Measurements from ENCODE around the gene NCAPG2.

NCAPG2 gene

DNA sequence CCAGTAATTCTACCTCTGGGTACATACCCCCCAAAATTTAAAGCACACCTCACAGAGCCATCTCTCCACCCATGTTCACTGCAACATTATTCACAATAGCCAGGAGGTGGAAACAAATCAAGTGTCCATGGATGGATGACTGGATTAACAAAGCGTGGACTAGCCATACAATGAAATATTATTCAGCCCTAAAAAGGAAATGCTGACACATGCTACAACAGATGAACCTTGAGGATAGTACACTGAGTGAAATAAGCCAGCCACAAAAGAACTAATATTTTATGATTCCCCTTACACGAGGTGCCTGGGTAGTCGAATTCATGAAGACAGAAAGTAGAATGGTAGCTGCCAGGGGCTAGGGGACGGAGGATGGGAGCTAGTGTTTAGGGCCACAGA is 85.9 kb downstream of the NCAPG2 start:
- Histone ChIP-seq H4K91ac (ENCODE audit: low read length) (no peak overlapping the region), H3K4me1 (ENCODE audit: control insufficient read depth, insufficient read depth, low read depth, low read length) (peaks cover 1% of the 10 kb centered on the region), H2AFZ (ENCODE audit: low read depth, low read length) (no peak overlapping the region), H3K23ac (ENCODE audit: low read length in 2 of 2) (no peak overlapping the region), H3K14ac (ENCODE audit: low read length in 2 of 2) (no peak overlapping the region), H2BK15ac (ENCODE audit: low read depth, poor library complexity, severe bottlenecking) (no peak overlapping the region), H3K18ac (ENCODE audit: low read depth in 1 of 2, low read length in 2 of 2) (no peak overlapping the region), H3K4me2 (ENCODE audit: low read length, poor library complexity, severe bottlenecking) (no peak overlapping the region), H2BK120ac (ENCODE audit: low read depth, low read length) (no peak overlapping the region), H3K4ac (ENCODE audit: low read depth in 1 of 2, low read length in 2 of 2) (no peak overlapping the region), H2AK5ac (ENCODE audit: low read length, severe bottlenecking) (no peak overlapping the region), H2BK12ac (ENCODE audit: low read length in 2 of 2) (no peak overlapping the region), H2BK5ac (ENCODE audit: low read depth, low read length, poor library complexity, severe bottlenecking) (no peak overlapping the region), H3K27me3 (ENCODE audit: control insufficient read depth in 1 of 2, insufficient read depth in 1 of 2, low read length in 2 of 2) (no peaks in the 10 kb centered on the region), H3K36me3 (ENCODE audit: control insufficient read depth in 1 of 2, insufficient read depth in 2 of 2, low read depth in 1 of 2, low read length in 2 of 2) (no peaks in the 10 kb centered on the region), H3K27ac (ENCODE audit: low read length, poor library complexity, severe bottlenecking) (no peak overlapping the region), H3K9me3 (ENCODE audit: control insufficient read depth, low read length) (no peaks in the 10 kb centered on the region), H4K8ac (ENCODE audit: low read length) (no peak overlapping the region), H3K9ac (ENCODE audit: low read length) (no peak overlapping the region), H3K4me3 (ENCODE audit: insufficient read depth in 1 of 2, low read depth in 1 of 2, low read length in 2 of 2) (no peak overlapping the region), H3K79me1 (replicated peaks; ENCODE audit: low read length, poor library complexity, severe bottlenecking) (peaks cover 3% of the 10 kb centered on the region)
- DNase-seq = no peak
- 98% methylated on average over 4 of the region's 4 CpGs for WGBS

DNA sequence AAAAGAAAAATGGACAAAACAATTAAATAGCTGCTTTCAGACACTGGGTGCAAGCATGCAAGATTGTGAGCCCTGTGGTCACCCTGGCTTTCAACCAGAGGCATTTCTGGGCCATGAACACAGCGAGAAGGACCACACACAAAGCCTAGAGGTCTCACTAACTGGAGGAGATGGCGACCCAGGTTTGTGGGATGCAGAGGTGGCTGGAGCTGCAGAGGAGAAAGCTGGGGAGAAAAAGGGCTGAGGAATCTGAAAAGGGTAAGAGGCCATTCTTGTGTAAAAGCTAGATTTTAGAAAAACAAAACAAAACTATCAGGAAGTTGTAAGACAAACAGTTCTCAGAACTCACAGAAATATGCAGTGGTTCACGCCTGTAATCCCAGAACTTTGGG is 86.9 kb downstream of the NCAPG2 start:
- Histone ChIP-seq H3K9ac (ENCODE audit: low read length) (no peak overlapping the region), H2BK120ac (ENCODE audit: low read depth, low read length) (no peak overlapping the region), H3K36me3 (ENCODE audit: control insufficient read depth in 1 of 2, insufficient read depth in 2 of 2, low read depth in 1 of 2, low read length in 2 of 2) (no peaks in the 10 kb centered on the region), H3K14ac (ENCODE audit: low read length in 2 of 2) (no peak overlapping the region), H4K91ac (ENCODE audit: low read length) (no peak overlapping the region), H3K4ac (ENCODE audit: low read depth in 1 of 2, low read length in 2 of 2) (no peak overlapping the region), H3K79me1 (replicated peaks; ENCODE audit: low read length, poor library complexity, severe bottlenecking) (peaks cover 3% of the 10 kb centered on the region), H3K27me3 (ENCODE audit: control insufficient read depth in 1 of 2, insufficient read depth in 1 of 2, low read length in 2 of 2) (no peaks in the 10 kb centered on the region), H3K9me3 (ENCODE audit: control insufficient read depth, low read length) (no peaks in the 10 kb centered on the region), H4K8ac (ENCODE audit: low read length) (no peak overlapping the region), H2BK5ac (ENCODE audit: low read depth, low read length, poor library complexity, severe bottlenecking) (no peak overlapping the region), H3K4me2 (ENCODE audit: low read length, poor library complexity, severe bottlenecking) (no peak overlapping the region), H3K4me1 (ENCODE audit: control insufficient read depth, insufficient read depth, low read depth, low read length) (peaks cover 1% of the 10 kb centered on the region), H2BK12ac (ENCODE audit: low read length in 2 of 2) (no peak overlapping the region), H3K23ac (ENCODE audit: low read length in 2 of 2) (no peak overlapping the region), H3K27ac (ENCODE audit: low read length, poor library complexity, severe bottlenecking) (no peak overlapping the region), H3K4me3 (ENCODE audit: insufficient read depth in 1 of 2, low read depth in 1 of 2, low read length in 2 of 2) (no peak overlapping the region), H2BK15ac (ENCODE audit: low read depth, poor library complexity, severe bottlenecking) (no peak overlapping the region), H3K18ac (ENCODE audit: low read depth in 1 of 2, low read length in 2 of 2) (no peak overlapping the region), H2AK5ac (ENCODE audit: low read length, severe bottlenecking) (no peak overlapping the region), H2AFZ (ENCODE audit: low read depth, low read length) (no peak overlapping the region)
- peak; percentile 12 for DNase-seq
- 90% methylated on average over 3 of the region's 3 CpGs for WGBS

DNA sequence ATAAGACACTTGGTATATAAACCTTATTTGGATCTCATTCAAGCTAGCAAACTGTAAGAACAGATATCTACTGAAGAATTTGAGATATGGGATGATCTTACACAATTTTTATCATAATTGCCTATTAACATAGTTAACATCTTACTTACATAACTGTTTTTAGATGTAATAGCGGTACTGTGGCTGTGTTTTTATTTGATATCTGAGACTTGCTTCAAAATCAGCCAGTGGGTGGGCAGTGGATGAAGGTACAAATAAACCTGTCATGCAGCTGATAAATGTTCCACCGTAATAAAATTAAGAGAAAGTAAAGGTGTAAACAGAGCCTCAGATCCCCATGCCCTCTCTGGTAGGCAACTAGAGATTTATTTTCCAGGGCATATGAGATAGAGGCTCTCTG is 88.6 kb downstream of the NCAPG2 start:
- Histone ChIP-seq H3K4ac (ENCODE audit: low read depth in 1 of 2, low read length in 2 of 2) (no peak overlapping the region), H3K14ac (ENCODE audit: low read length in 2 of 2) (no peak overlapping the region), H3K4me1 (ENCODE audit: control insufficient read depth, insufficient read depth, low read depth, low read length) (peaks cover 1% of the 10 kb centered on the region), H2BK15ac (ENCODE audit: low read depth, poor library complexity, severe bottlenecking) (no peak overlapping the region), H3K23ac (ENCODE audit: low read length in 2 of 2) (no peak overlapping the region), H3K27ac (ENCODE audit: low read length, poor library complexity, severe bottlenecking) (no peak overlapping the region), H2AFZ (ENCODE audit: low read depth, low read length) (no peak overlapping the region), H3K27me3 (ENCODE audit: control insufficient read depth in 1 of 2, insufficient read depth in 1 of 2, low read length in 2 of 2) (no peaks in the 10 kb centered on the region), H2BK12ac (ENCODE audit: low read length in 2 of 2) (no peak overlapping the region), H3K9ac (ENCODE audit: low read length) (no peak overlapping the region), H3K4me3 (ENCODE audit: insufficient read depth in 1 of 2, low read depth in 1 of 2, low read length in 2 of 2) (no peak overlapping the region), H2AK5ac (ENCODE audit: low read length, severe bottlenecking) (no peak overlapping the region), H4K8ac (ENCODE audit: low read length) (no peak overlapping the region), H3K9me3 (ENCODE audit: control insufficient read depth, low read length) (no peaks in the 10 kb centered on the region), H3K18ac (ENCODE audit: low read depth in 1 of 2, low read length in 2 of 2) (no peak overlapping the region), H3K36me3 (ENCODE audit: control insufficient read depth in 1 of 2, insufficient read depth in 2 of 2, low read depth in 1 of 2, low read length in 2 of 2) (no peaks in the 10 kb centered on the region), H3K4me2 (ENCODE audit: low read length, poor library complexity, severe bottlenecking) (no peak overlapping the region), H4K91ac (ENCODE audit: low read length) (no peak overlapping the region), H2BK5ac (ENCODE audit: low read depth, low read length, poor library complexity, severe bottlenecking) (no peak overlapping the region), H2BK120ac (ENCODE audit: low read depth, low read length) (no peak overlapping the region), H3K79me1 (replicated peaks; ENCODE audit: low read length, poor library complexity, severe bottlenecking) (peaks cover 3% of the 10 kb centered on the region)
- DNase-seq = no peak
- WGBS = 97% methylated on average over 2 of the region's 2 CpGs

DNA sequence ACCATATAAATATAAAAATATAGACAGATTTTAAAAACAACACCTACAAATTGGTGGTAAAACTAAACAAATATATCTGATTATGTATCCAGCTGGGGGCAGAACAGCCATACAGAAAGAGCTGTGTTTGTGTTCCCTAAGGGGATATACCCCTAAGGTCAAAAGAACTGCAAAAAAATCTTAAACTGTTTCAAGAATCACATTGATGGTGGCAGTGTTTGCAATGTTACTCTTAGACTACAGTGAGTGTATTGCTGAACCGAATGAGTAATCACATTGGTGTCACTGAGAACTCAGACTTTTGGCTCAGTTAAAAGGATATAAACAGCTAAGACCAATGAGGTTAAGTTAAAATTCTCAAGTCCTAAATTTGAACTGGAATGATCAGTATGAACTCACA is 89.9 kb downstream of the NCAPG2 start:
- Histone ChIP-seq H4K91ac (ENCODE audit: low read length) (no peak overlapping the region), H4K8ac (ENCODE audit: low read length) (no peak overlapping the region), H2AFZ (ENCODE audit: low read depth, low read length) (no peak overlapping the region), H3K79me1 (replicated peaks; ENCODE audit: low read length, poor library complexity, severe bottlenecking) (peaks cover 3% of the 10 kb centered on the region), H3K4me1 (ENCODE audit: control insufficient read depth, insufficient read depth, low read depth, low read length) (peaks cover 1% of the 10 kb centered on the region), H3K9me3 (ENCODE audit: control insufficient read depth, low read length) (no peaks in the 10 kb centered on the region), H3K27me3 (ENCODE audit: control insufficient read depth in 1 of 2, insufficient read depth in 1 of 2, low read length in 2 of 2) (no peaks in the 10 kb centered on the region), H2BK5ac (ENCODE audit: low read depth, low read length, poor library complexity, severe bottlenecking) (no peak overlapping the region), H3K36me3 (ENCODE audit: control insufficient read depth in 1 of 2, insufficient read depth in 2 of 2, low read depth in 1 of 2, low read length in 2 of 2) (peaks cover 0 to 1% of the 10 kb centered on the region in 2 experiments), H3K23ac (ENCODE audit: low read length in 2 of 2) (no peak overlapping the region), H3K27ac (ENCODE audit: low read length, poor library complexity, severe bottlenecking) (no peak overlapping the region), H2BK15ac (ENCODE audit: low read depth, poor library complexity, severe bottlenecking) (no peak overlapping the region), H3K14ac (ENCODE audit: low read length in 2 of 2) (no peak overlapping the region), H2BK12ac (ENCODE audit: low read length in 2 of 2) (no peak overlapping the region), H2AK5ac (ENCODE audit: low read length, severe bottlenecking) (no peak overlapping the region), H3K4me2 (ENCODE audit: low read length, poor library complexity, severe bottlenecking) (no peak overlapping the region), H3K18ac (ENCODE audit: low read depth in 1 of 2, low read length in 2 of 2) (no peak overlapping the region), H2BK120ac (ENCODE audit: low read depth, low read length) (no peak overlapping the region), H3K9ac (ENCODE audit: low read length) (no peak overlapping the region), H3K4me3 (ENCODE audit: insufficient read depth in 1 of 2, low read depth in 1 of 2, low read length in 2 of 2) (no peak overlapping the region), H3K4ac (ENCODE audit: low read depth in 1 of 2, low read length in 2 of 2) (no peak overlapping the region)
- 78% methylated on average over 1 of the region's 1 CpG for WGBS
- peak; percentile 38 for DNase-seq
